ENCODE results near the gene FRMPD1. TPM values are rescaled to one million over a fixed set of nuclear protein-coding genes. Genes with fewer than 3 reads are reported as not detected.
"Not testable (repeated sequence)": the region's sequence is repeated elsewhere in the genome, so short reads cannot be mapped to it uniquely, and the experiment has no call there.

FRMPD1 gene
- total RNA-seq, 3 donors from 2014 or later, result 0.09 to 1.1 TPM; not detected in 1

GRCh38 chr9:37749129-37749528, 98.4 kb downstream of the FRMPD1 start:
- DNase-seq, result no peak
- intact Hi-C loops (cut with DNase I, micrococcal nuclease), result no loop called here
- peaks cover under 1% of the 10 kb centered on the region for H3K4me1 ChIP-seq (ENCODE audit: low read depth)
- no peaks in the 10 kb centered on the region for H3K9me3 ChIP-seq
- no peak for ATAC-seq
- no peaks in the 10 kb centered on the region for H3K36me3 ChIP-seq (ENCODE audit: low read depth)
- H3K4me3 ChIP-seq, result no peak overlapping the region
- TF ChIP-seq CTCF (IDR thresholded peaks at IDR 0.05), result no peak

- TF ChIP-seq CTCF (IDR thresholded peaks at IDR 0.05), result no peak
- Histone ChIP-seq H3K4me1 (ENCODE audit: low read depth) (peaks cover 6% of the 10 kb centered on the region), H3K9me3 (no peaks in the 10 kb centered on the region), H3K36me3 (ENCODE audit: low read depth) (no peaks in the 10 kb centered on the region), H3K4me3 (no peak overlapping the region)
- DNase-seq (no peak), ATAC-seq (no peak)
- intact Hi-C loops (cut with DNase I, micrococcal nuclease), result no loop called here
Observed at GRCh38 chr9:37751186-37751585, 100.4 kb downstream of the FRMPD1 start.

GRCh38 chr9:37751704-37752103, 101.0 kb downstream of the FRMPD1 start:
- H3K4me3 ChIP-seq; ATAC-seq; intact Hi-C loops (cut with DNase I, micrococcal nuclease); H3K36me3 ChIP-seq (ENCODE audit: low read depth); H3K9me3 ChIP-seq; DNase-seq; H3K4me1 ChIP-seq (ENCODE audit: low read depth): not testable (repeated sequence)

GRCh38 chr9:37752112-37752511, 101.4 kb downstream of the FRMPD1 start:
- ATAC-seq; DNase-seq; H3K4me1 ChIP-seq (ENCODE audit: low read depth); intact Hi-C loops (cut with DNase I, micrococcal nuclease); H3K4me3 ChIP-seq; H3K9me3 ChIP-seq; H3K36me3 ChIP-seq (ENCODE audit: low read depth): not testable (repeated sequence)

- Histone ChIP-seq H3K9me3 (no peaks in the 10 kb centered on the region), H3K36me3 (ENCODE audit: low read depth) (no peaks in the 10 kb centered on the region), H3K4me3 (peak overlapping the region; percentile 44), H3K4me1 (ENCODE audit: low read depth) (peaks cover 6% of the 10 kb centered on the region)
- intact Hi-C loops (cut with DNase I, micrococcal nuclease), result no loop called here
- peak in 1 of 3 donors; percentile 29 for DNase-seq
- ATAC-seq, result no peak
- TF ChIP-seq CTCF (IDR thresholded peaks at IDR 0.05), result no peak
Observed at GRCh38 chr9:37752642-37753488, 102.1 kb downstream of the FRMPD1 start.

- peaks cover 6% of the 10 kb centered on the region for H3K4me1 ChIP-seq (ENCODE audit: low read depth)
- no peaks in the 10 kb centered on the region for H3K9me3 ChIP-seq
- intact Hi-C loops (cut with DNase I, micrococcal nuclease), result no loop called here
- ATAC-seq (peak; percentile 95), DNase-seq (peak; percentile 75 to 79 (median 78))
- no peak for TF ChIP-seq CTCF (IDR thresholded peaks at IDR 0.05)
- no peaks in the 10 kb centered on the region for H3K36me3 ChIP-seq (ENCODE audit: low read depth)
- H3K4me3 ChIP-seq, result peak within 1 kb of the TSS; percentile 44
Observed at GRCh38 chr9:37753489-37754190, 102.9 kb downstream of the FRMPD1 start, which contains the start of gene TRMT10B. TRMT10B (plus strand) TSS chr9:37753805; CDS start chr9:37761932, 8,127 bp downstream.

Measured in mucosa of descending colon (tissue), 3 donors.